Measurements from ENCODE around the gene CRYBG1. TPM values are rescaled to one million over a fixed set of nuclear protein-coding genes. Genes with fewer than 3 reads are reported as not detected.
A peak's percentile ranks its signal among the peaks of the same experiment; 100 is the strongest.

The CRYBG1 gene
- total RNA-seq, 1 experiment from 2014 or later = 10.7 TPM

GRCh38 chr6:106609699-106610098 lies 249.2 kb downstream of the CRYBG1 start:
- DNase-seq (ENCODE audit: low read depth, low spot score) (peak; percentile 21), ATAC-seq (peak; percentile 83)
- Histone ChIP-seq H3K9me2 (ENCODE audit: insufficient read depth) (no peaks in the 10 kb centered on the region), H3K9ac (ENCODE audit: low read length) (no peak overlapping the region), H3K36me3 (ENCODE audit: control insufficient read depth in 1 of 2, insufficient read depth in 2 of 2, low read length in 2 of 2) (no peaks in the 10 kb centered on the region), H4K20me1 (ENCODE audit: insufficient read depth) (no peaks in the 10 kb centered on the region), H3K4me2 (ENCODE audit: low read length) (no peak overlapping the region), H3K27me3 (ENCODE audit: insufficient read depth, low read length) (no peaks in the 10 kb centered on the region), H3K27ac (ENCODE audit: low read depth, low read length) (no peak overlapping the region), H3K4me1 (ENCODE audit: control insufficient read depth in 1 of 2, insufficient read depth in 2 of 2, low read length in 2 of 2) (no peaks in the 10 kb centered on the region), H3K4me3 (replicated peaks in 1 of 2; ENCODE audit: low read depth in 1 of 2, low read length in 2 of 2) (no peak overlapping the region), H3K9me3 (ENCODE audit: control insufficient read depth in 1 of 2, insufficient read depth in 1 of 2, low read depth in 1 of 2, low read length in 2 of 2) (no peaks in the 10 kb centered on the region), H3K79me2 (ENCODE audit: insufficient read depth, low read length) (no peaks in the 10 kb centered on the region), H2AFZ (ENCODE audit: low read depth, low read length, poor library complexity, severe bottlenecking) (no peak overlapping the region)
- CTCF ChIA-PET = interaction anchor here (0.7 to 1.5 kb wide), 7 partner anchors 8 to 388 kb away, joined by 3 to 22 read pairs (median 3); no protein-coding TSS in a partner anchor
- POLR2A ChIA-PET = interaction anchor here (0.7 kb wide), 1 partner anchor 167 kb away, joined by 3 read pairs; no protein-coding TSS in a partner anchor
- RAD21 ChIA-PET (ENCODE audit: low non-redundant PET in 1 of 2, low total read pairs in 2 of 2, uncharacterized antibody in 2 of 2, unreplicated experiment in 2 of 2) = interaction anchor here in 1 of 2 experiments (1.3 kb wide), 1 partner anchor 370 kb away, joined by 6 read pairs; no protein-coding TSS in a partner anchor
- TF ChIP-seq, protein P1, sequence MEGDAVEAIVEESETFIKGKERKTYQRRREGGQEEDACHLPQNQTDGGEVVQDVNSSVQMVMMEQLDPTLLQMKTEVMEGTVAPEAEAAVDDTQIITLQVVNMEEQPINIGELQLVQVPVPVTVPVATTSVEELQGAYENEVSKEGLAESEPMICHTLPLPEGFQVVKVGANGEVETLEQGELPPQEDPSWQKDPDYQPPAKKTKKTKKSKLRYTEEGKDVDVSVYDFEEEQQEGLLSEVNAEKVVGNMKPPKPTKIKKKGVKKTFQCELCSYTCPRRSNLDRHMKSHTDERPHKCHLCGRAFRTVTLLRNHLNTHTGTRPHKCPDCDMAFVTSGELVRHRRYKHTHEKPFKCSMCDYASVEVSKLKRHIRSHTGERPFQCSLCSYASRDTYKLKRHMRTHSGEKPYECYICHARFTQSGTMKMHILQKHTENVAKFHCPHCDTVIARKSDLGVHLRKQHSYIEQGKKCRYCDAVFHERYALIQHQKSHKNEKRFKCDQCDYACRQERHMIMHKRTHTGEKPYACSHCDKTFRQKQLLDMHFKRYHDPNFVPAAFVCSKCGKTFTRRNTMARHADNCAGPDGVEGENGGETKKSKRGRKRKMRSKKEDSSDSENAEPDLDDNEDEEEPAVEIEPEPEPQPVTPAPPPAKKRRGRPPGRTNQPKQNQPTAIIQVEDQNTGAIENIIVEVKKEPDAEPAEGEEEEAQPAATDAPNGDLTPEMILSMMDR (IDR thresholded peaks at IDR 0.05 in 2 of 3, conservative IDR thresholded peaks at IDR 0.05 in 1 of 3; ENCODE audit: borderline replicate concordance in 1 of 3, insufficient read depth in 1 of 3, low read depth in 2 of 3, low read length in 2 of 3) = peak; percentile 48 to 58 (median 57); a peak in 5 of 6 replicates
- TF ChIP-seq EZH2 (IDR thresholded peaks at IDR 0.05) (no peak), RAD21 (IDR thresholded peaks at IDR 0.05; ENCODE audit: low read depth) (peak; percentile 62)
- BruUV-seq (replicated peaks) = no TSS peak
- intact Hi-C loops (cut with micrococcal nuclease) = loop anchor here (5.0 kb wide), 1 partner anchor 388 kb away; no protein-coding TSS in a partner anchor

GRCh38 chr6:106611030-106611429 lies 250.5 kb downstream of the CRYBG1 start:
- no peaks in the 10 kb centered on the region for H3K9me2 ChIP-seq (ENCODE audit: insufficient read depth)
- H3K9ac ChIP-seq (ENCODE audit: low read length) = no peak overlapping the region
- intact Hi-C loops (cut with micrococcal nuclease) = no loop called here
- no peaks in the 10 kb centered on the region for H3K79me2 ChIP-seq (ENCODE audit: insufficient read depth, low read length)
- H2AFZ ChIP-seq (ENCODE audit: low read depth, low read length, poor library complexity, severe bottlenecking) = no peak overlapping the region
- H3K4me2 ChIP-seq (ENCODE audit: low read length) = no peak overlapping the region
- no peak for ATAC-seq
- ChIA-PET CTCF (interaction anchor here (1.4 kb wide), 1 partner anchor 369 kb away, joined by 3 read pairs; no protein-coding TSS in a partner anchor), POLR2A (no interaction called here), RAD21 (ENCODE audit: low non-redundant PET in 1 of 2, low total read pairs in 2 of 2, uncharacterized antibody in 2 of 2, unreplicated experiment in 2 of 2) (interaction anchor here in 1 of 2 experiments (1.0 kb wide), 1 partner anchor 276 kb away, joined by 3 read pairs; no protein-coding TSS in a partner anchor)
- H3K27ac ChIP-seq (ENCODE audit: low read depth, low read length) = no peak overlapping the region
- H4K20me1 ChIP-seq (ENCODE audit: insufficient read depth) = no peaks in the 10 kb centered on the region
- H3K4me3 ChIP-seq (replicated peaks in 1 of 2; ENCODE audit: low read depth in 1 of 2, low read length in 2 of 2) = no peak overlapping the region
- no peaks in the 10 kb centered on the region for H3K27me3 ChIP-seq (ENCODE audit: insufficient read depth, low read length)
- H3K36me3 ChIP-seq (ENCODE audit: control insufficient read depth in 1 of 2, insufficient read depth in 2 of 2, low read length in 2 of 2) = no peaks in the 10 kb centered on the region
- DNase-seq (ENCODE audit: low read depth, low spot score) = no peak
- BruUV-seq (replicated peaks) = no TSS peak
- no peaks in the 10 kb centered on the region for H3K9me3 ChIP-seq (ENCODE audit: control insufficient read depth in 1 of 2, insufficient read depth in 1 of 2, low read depth in 1 of 2, low read length in 2 of 2)
- H3K4me1 ChIP-seq (ENCODE audit: control insufficient read depth in 1 of 2, insufficient read depth in 2 of 2, low read length in 2 of 2) = no peaks in the 10 kb centered on the region
- TF ChIP-seq TCF7L2 (IDR thresholded peaks at IDR 0.05; ENCODE audit: borderline replicate concordance, extremely low read depth, insufficient read depth, insufficient read length) = no peak
- TF ChIP-seq FOSL1 (IDR thresholded peaks at IDR 0.05; ENCODE audit: low read depth) = no peak
- no peak for TF ChIP-seq SIN3A (IDR thresholded peaks at IDR 0.05; ENCODE audit: low read depth)
- no peak for TF ChIP-seq POLR2AphosphoS5 (IDR thresholded peaks at IDR 0.05; ENCODE audit: low read depth, low read length)
- TF ChIP-seq ZNF274 (IDR thresholded peaks at IDR 0.05; ENCODE audit: low read depth, low read length) = no peak
- no peak for TF ChIP-seq ATF3 (IDR thresholded peaks at IDR 0.05)
- TF ChIP-seq ZBTB33 (IDR thresholded peaks at IDR 0.05; ENCODE audit: extremely low read depth, insufficient replicate concordance, low read length) = no peak
- no peak for TF ChIP-seq EZH2 (IDR thresholded peaks at IDR 0.05)
- no peak for TF ChIP-seq SRF (IDR thresholded peaks at IDR 0.05; ENCODE audit: low read depth)

All from HCT116 (cell line).